ENCODE results near the gene MYH11. TPM values are rescaled to one million over a fixed set of nuclear protein-coding genes. Genes with fewer than 3 reads are reported as not detected.
"Not testable (repeated sequence)": the region's sequence is repeated elsewhere in the genome, so short reads cannot be mapped to it uniquely, and the experiment has no call there.

MYH11 gene
- polyA plus RNA-seq, 1 donor (not counting 4 experiments of a cell fraction or from before 2014, with no cell fraction given) = not detected

GRCh38 chr16:15729152-15729551 is 127.7 kb downstream of the MYH11 start:
- dilution Hi-C loops (cut with MboI; ENCODE audit: extremely low pct_ligation_motif_present, low sequenced_read_pairs) = no loop called here
- no peak overlapping the region for H3K27ac ChIP-seq (ENCODE audit: control insufficient read depth, insufficient read depth, low read length)
- no peak for FAIRE-seq

DNA sequence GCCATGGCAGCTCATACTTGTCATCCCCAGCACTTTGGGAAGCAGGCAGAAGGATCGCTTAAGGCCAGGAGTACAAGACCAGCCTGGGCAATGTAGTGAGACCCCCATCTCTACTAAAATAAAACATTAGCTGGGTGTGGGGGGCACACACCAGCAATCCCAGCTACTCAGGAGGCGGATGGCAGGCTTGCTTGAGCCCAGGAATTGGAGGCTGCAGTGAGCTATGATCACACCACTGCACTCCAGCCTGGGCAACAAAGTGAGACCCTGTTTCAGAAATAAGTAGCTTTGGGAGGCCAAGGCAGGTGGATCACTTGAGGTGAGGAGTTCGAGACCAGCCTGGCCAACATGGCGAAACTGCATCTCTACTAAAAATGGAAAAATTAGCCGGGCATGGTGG is 129.1 kb downstream of the MYH11 start:
- DNase-seq (ENCODE audit: low read depth, low spot score); H4K20me1 ChIP-seq (ENCODE audit: control insufficient read depth, extremely low read depth, insufficient read depth, low read length); FAIRE-seq; H3K4me2 ChIP-seq (ENCODE audit: control insufficient read depth, extremely low read depth, insufficient read depth, low read depth, low read length); H3K4me1 ChIP-seq (ENCODE audit: control insufficient read depth, extremely low read depth, insufficient read depth, low read length); H3K27me3 ChIP-seq (ENCODE audit: control insufficient read depth, extremely low read depth, insufficient read depth, low read length); H3K9ac ChIP-seq (ENCODE audit: control insufficient read depth, extremely low read depth, insufficient read depth, low read length); H3K27ac ChIP-seq (ENCODE audit: control insufficient read depth, insufficient read depth, low read length); dilution Hi-C loops (cut with MboI; ENCODE audit: extremely low pct_ligation_motif_present, low sequenced_read_pairs); H2AFZ ChIP-seq (ENCODE audit: control insufficient read depth, low read length); H3K4me3 ChIP-seq (ENCODE audit: control insufficient read depth in 2 of 3, extremely low read depth in 1 of 3, insufficient read depth in 2 of 3, low read depth in 1 of 3, low read length in 3 of 3); H3K9me1 ChIP-seq (ENCODE audit: control insufficient read depth, extremely low read depth, insufficient read depth, low read length); H3K79me2 ChIP-seq (ENCODE audit: control insufficient read depth, insufficient read depth, low read length); H3K9me3 ChIP-seq (ENCODE audit: control insufficient read depth, low read depth, low read length): not testable (repeated sequence)
- H3K36me3 ChIP-seq (ENCODE audit: control insufficient read depth in 2 of 2, extremely low read depth in 1 of 2, insufficient read depth in 2 of 2, low read length in 2 of 2) = peaks cover 10 to 14% of the 10 kb centered on the region in 2 experiments

More at GRCh38 chr16:15729152-15729551, 127.7 kb downstream of the MYH11 start:
- no peaks in the 10 kb centered on the region for H3K4me1 ChIP-seq (ENCODE audit: control insufficient read depth, extremely low read depth, insufficient read depth, low read length)
- H3K4me2 ChIP-seq (ENCODE audit: control insufficient read depth, extremely low read depth, insufficient read depth, low read depth, low read length) = no peak overlapping the region
- no peaks in the 10 kb centered on the region for H3K27me3 ChIP-seq (ENCODE audit: control insufficient read depth, extremely low read depth, insufficient read depth, low read length)
- H2AFZ ChIP-seq (ENCODE audit: control insufficient read depth, low read length) = no peak overlapping the region
- peaks cover 2% of the 10 kb centered on the region for H3K9me1 ChIP-seq (ENCODE audit: control insufficient read depth, extremely low read depth, insufficient read depth, low read length)
- no peak for DNase-seq (ENCODE audit: low read depth, low spot score)
- no peak overlapping the region for H3K4me3 ChIP-seq (ENCODE audit: control insufficient read depth in 2 of 3, extremely low read depth in 1 of 3, insufficient read depth in 2 of 3, low read depth in 1 of 3, low read length in 3 of 3)
- no peaks in the 10 kb centered on the region for H3K79me2 ChIP-seq (ENCODE audit: control insufficient read depth, insufficient read depth, low read length)
- H3K9me3 ChIP-seq (ENCODE audit: control insufficient read depth, low read depth, low read length) = no peaks in the 10 kb centered on the region
- TF ChIP-seq EZH2 (IDR thresholded peaks at IDR 0.05; ENCODE audit: low read length) = no peak
- TF ChIP-seq, protein P1, sequence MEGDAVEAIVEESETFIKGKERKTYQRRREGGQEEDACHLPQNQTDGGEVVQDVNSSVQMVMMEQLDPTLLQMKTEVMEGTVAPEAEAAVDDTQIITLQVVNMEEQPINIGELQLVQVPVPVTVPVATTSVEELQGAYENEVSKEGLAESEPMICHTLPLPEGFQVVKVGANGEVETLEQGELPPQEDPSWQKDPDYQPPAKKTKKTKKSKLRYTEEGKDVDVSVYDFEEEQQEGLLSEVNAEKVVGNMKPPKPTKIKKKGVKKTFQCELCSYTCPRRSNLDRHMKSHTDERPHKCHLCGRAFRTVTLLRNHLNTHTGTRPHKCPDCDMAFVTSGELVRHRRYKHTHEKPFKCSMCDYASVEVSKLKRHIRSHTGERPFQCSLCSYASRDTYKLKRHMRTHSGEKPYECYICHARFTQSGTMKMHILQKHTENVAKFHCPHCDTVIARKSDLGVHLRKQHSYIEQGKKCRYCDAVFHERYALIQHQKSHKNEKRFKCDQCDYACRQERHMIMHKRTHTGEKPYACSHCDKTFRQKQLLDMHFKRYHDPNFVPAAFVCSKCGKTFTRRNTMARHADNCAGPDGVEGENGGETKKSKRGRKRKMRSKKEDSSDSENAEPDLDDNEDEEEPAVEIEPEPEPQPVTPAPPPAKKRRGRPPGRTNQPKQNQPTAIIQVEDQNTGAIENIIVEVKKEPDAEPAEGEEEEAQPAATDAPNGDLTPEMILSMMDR (optimal IDR thresholded peaks at IDR 0.05 in 1 of 3, IDR thresholded peaks at IDR 0.05 in 1 of 3, conservative IDR thresholded peaks at IDR 0.05 in 1 of 3; ENCODE audit: extremely low read depth in 1 of 3, insufficient read depth in 2 of 3, low read length in 3 of 3) = no peak
- H3K36me3 ChIP-seq (ENCODE audit: control insufficient read depth in 2 of 2, extremely low read depth in 1 of 2, insufficient read depth in 2 of 2, low read length in 2 of 2) = peaks cover 10 to 14% of the 10 kb centered on the region in 2 experiments
- no peaks in the 10 kb centered on the region for H4K20me1 ChIP-seq (ENCODE audit: control insufficient read depth, extremely low read depth, insufficient read depth, low read length)
- no peak overlapping the region for H3K9ac ChIP-seq (ENCODE audit: control insufficient read depth, extremely low read depth, insufficient read depth, low read length)

DNA sequence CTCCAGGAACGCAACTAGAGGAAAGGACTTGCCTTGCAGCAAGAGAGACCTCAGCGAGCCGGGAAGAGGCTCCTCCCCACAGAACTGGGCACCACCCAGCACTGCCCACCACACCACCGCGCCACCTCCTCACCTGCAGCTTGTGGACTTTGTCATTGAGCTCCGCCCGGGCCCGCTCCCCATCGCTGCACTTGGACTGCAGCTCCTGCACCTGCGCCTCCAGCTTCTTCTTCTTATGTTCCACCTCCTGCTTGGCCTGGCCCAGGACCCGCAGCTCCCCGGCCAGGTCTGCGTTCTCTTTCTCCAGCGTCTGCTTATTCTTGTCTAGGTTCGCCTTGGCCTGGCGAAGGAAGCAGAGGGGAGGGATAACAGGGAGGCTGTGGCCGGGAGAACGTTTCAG is 130.1 kb downstream of the MYH11 start:
- H3K4me2 ChIP-seq (ENCODE audit: control insufficient read depth, extremely low read depth, insufficient read depth, low read depth, low read length) = no peak overlapping the region
- H3K36me3 ChIP-seq (ENCODE audit: control insufficient read depth in 2 of 2, extremely low read depth in 1 of 2, insufficient read depth in 2 of 2, low read length in 2 of 2) = peaks cover 12 to 14% of the 10 kb centered on the region in 2 experiments
- H3K4me1 ChIP-seq (ENCODE audit: control insufficient read depth, extremely low read depth, insufficient read depth, low read length) = no peaks in the 10 kb centered on the region
- H3K9ac ChIP-seq (ENCODE audit: control insufficient read depth, extremely low read depth, insufficient read depth, low read length) = no peak overlapping the region
- H3K9me1 ChIP-seq (ENCODE audit: control insufficient read depth, extremely low read depth, insufficient read depth, low read length) = peaks cover 2% of the 10 kb centered on the region
- TF ChIP-seq, protein P1 (optimal IDR thresholded peaks at IDR 0.05 in 1 of 3, IDR thresholded peaks at IDR 0.05 in 1 of 3, conservative IDR thresholded peaks at IDR 0.05 in 1 of 3; ENCODE audit: extremely low read depth in 1 of 3, insufficient read depth in 2 of 3, low read length in 3 of 3) = no peak
- TF ChIP-seq EZH2 (IDR thresholded peaks at IDR 0.05; ENCODE audit: low read length) = no peak
- no peaks in the 10 kb centered on the region for H3K9me3 ChIP-seq (ENCODE audit: control insufficient read depth, low read depth, low read length)
- no peak overlapping the region for H3K27ac ChIP-seq (ENCODE audit: control insufficient read depth, insufficient read depth, low read length)
- dilution Hi-C loops (cut with MboI; ENCODE audit: extremely low pct_ligation_motif_present, low sequenced_read_pairs) = no loop called here
- H4K20me1 ChIP-seq (ENCODE audit: control insufficient read depth, extremely low read depth, insufficient read depth, low read length) = no peaks in the 10 kb centered on the region
- DNase-seq (ENCODE audit: low read depth, low spot score) (no peak), FAIRE-seq (no peak)
- no peak overlapping the region for H2AFZ ChIP-seq (ENCODE audit: control insufficient read depth, low read length)
- no peaks in the 10 kb centered on the region for H3K27me3 ChIP-seq (ENCODE audit: control insufficient read depth, extremely low read depth, insufficient read depth, low read length)
- no peak overlapping the region for H3K4me3 ChIP-seq (ENCODE audit: control insufficient read depth in 2 of 3, extremely low read depth in 1 of 3, insufficient read depth in 2 of 3, low read depth in 1 of 3, low read length in 3 of 3)
- H3K79me2 ChIP-seq (ENCODE audit: control insufficient read depth, insufficient read depth, low read length) = no peaks in the 10 kb centered on the region
